AG04449 (cell line): ENCODE data around the gene EMX1.

Experiments used
- CTCF ChIA-PET: fragments of 350-600 bp; formaldehyde crosslinking; extraction: SDS; loops from one replicate; lab custom pipeline; 2021; ENCODE audit warnings: antibody characterized with exemption; lab: Yijun Ruan, JAX
- POLR2A ChIA-PET: fragments of 400-600, 350-600 bp; formaldehyde crosslinking; extraction: SDS; loops from one replicate; lab custom pipeline; 2020; ENCODE audit warnings: antibody characterized with exemption, inconsistent platforms; lab: Yijun Ruan, JAX
- DNase-seq: peaks from one replicate; pipeline ENCODE4 v3.0.0-alpha.2; 2010; ENCODE audit warnings: low read depth, low spot score
- H3K4me3 ChIP-seq: 2 replicates; pipeline ENCODE4 v1.5.1; 2011; ENCODE audit warnings: low read depth, mild to moderate bottlenecking, control low read depth, low read length
- TF ChIP-seq, protein P1 (sequence below): IDR thresholded peaks from one replicate; pipeline ENCODE4 v1.5.1; 2011; ENCODE audit warnings: mild to moderate bottlenecking, moderate library complexity, low read length, control low read depth, inconsistent platforms; ENCODE audit not compliant: insufficient read depth; ENCODE audit errors: missing control alignments

Gene EMX1

GRCh38 chr2:72982781-72983499 is 65.6 kb downstream of the EMX1 start:
- no peak for DNase-seq
- POLR2A ChIA-PET: no interaction called here
- CTCF ChIA-PET: interaction anchor here (1.0 to 27.0 kb wide), 7 partner anchors 8 to 178 kb away, joined by 3 to 502 read pairs (median 8); no protein-coding TSS in a partner anchor
- TF ChIP-seq, protein P1, sequence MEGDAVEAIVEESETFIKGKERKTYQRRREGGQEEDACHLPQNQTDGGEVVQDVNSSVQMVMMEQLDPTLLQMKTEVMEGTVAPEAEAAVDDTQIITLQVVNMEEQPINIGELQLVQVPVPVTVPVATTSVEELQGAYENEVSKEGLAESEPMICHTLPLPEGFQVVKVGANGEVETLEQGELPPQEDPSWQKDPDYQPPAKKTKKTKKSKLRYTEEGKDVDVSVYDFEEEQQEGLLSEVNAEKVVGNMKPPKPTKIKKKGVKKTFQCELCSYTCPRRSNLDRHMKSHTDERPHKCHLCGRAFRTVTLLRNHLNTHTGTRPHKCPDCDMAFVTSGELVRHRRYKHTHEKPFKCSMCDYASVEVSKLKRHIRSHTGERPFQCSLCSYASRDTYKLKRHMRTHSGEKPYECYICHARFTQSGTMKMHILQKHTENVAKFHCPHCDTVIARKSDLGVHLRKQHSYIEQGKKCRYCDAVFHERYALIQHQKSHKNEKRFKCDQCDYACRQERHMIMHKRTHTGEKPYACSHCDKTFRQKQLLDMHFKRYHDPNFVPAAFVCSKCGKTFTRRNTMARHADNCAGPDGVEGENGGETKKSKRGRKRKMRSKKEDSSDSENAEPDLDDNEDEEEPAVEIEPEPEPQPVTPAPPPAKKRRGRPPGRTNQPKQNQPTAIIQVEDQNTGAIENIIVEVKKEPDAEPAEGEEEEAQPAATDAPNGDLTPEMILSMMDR: no peak
- no peak overlapping the region for H3K4me3 ChIP-seq

DNA sequence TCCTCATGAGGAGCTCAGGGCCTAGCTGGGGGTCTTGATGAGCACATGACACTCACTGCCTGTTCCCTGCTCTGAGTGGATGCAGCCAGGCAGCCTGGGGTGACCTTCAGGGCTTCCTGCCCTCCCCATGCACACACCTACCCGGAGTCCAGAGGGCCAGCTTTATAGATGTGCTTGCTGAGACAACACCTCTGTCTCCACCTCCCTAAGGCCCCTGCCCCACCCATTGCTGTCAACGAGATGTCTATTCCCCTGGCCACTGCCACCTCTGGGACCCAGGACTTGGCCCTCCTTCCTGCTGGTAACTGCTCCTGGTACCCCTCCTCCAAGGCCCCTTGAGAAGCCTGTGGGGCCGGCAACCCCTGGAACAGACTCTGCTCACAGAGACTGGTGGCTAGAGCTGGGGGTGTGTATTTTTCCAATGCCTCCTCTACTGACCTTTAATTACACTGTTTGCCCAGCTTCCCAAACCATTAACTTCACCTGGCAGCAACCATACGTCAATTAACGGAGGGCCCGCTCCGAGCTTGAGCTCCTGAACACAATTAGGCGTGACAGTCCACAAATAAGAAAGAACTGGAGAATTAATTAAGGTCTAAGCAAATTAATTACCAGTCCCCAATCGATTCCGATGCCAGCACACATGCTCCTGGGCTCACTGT is 66.3 kb downstream of the EMX1 start:
- DNase-seq: no peak
- TF ChIP-seq, protein P1: no peak
- CTCF ChIA-PET: interaction anchor here (1.1 to 27.0 kb wide), 6 partner anchors 9 to 177 kb away, joined by 3 to 502 read pairs (median 18); no protein-coding TSS in a partner anchor
- H3K4me3 ChIP-seq: no peak overlapping the region
- POLR2A ChIA-PET: no interaction called here

GRCh38 chr2:72984172-72984671 is 66.9 kb downstream of the EMX1 start:
- ChIA-PET CTCF (interaction anchor here (1.2 to 27.0 kb wide), 6 partner anchors 10 to 176 kb away, joined by 3 to 502 read pairs (median 18); no protein-coding TSS in a partner anchor), POLR2A (no interaction called here)
- DNase-seq: no peak
- TF ChIP-seq, protein P1: no peak
- H3K4me3 ChIP-seq: no peak overlapping the region
